ENCODE data around the gene DTWD2. TPM values are rescaled to one million over a fixed set of nuclear protein-coding genes. Genes with fewer than 3 reads are reported as not detected.

DTWD2 gene
- total and polyA plus RNA-seq, 2 experiments from 2014 or later, result 4.1 to 15.4 TPM

- TF ChIP-seq ZNF331 (CRISPR knock-in tag; IDR thresholded peaks at IDR 0.05; ENCODE audit: low read depth) (no peak), ZNF114 (CRISPR knock-in tag; IDR thresholded peaks at IDR 0.05) (no peak), JUNB (IDR thresholded peaks at IDR 0.05; ENCODE audit: unreplicated experiment) (no peak), EZH2phosphoT487 (IDR thresholded peaks at IDR 0.05; ENCODE audit: unreplicated experiment) (no peak), EZH2 (IDR thresholded peaks at IDR 0.05; ENCODE audit: low read depth, unreplicated experiment) (no peak)
These were observed 85.5 kb downstream of the DTWD2 start (continued) for GRCh38 chr5:118902656-118903438.

- H3K27ac ChIP-seq (ENCODE audit: low read depth), result no peak overlapping the region
- no peaks in the 10 kb centered on the region for H3K36me3 ChIP-seq (ENCODE audit: insufficient read depth)
- Mint-ChIP-seq H3K9me3 (no peaks in the 10 kb centered on the region), H3K4me3 (no peak overlapping the region), H3K27ac (no peak overlapping the region), H3K27me3 (ENCODE audit: insufficient read depth, low read depth, poor library complexity) (no peaks in the 10 kb centered on the region), H3K4me1 (peaks cover 3% of the 10 kb centered on the region; the same call in 2 of the 3 replicates), H3K36me3 (ENCODE audit: low read depth) (no peaks in the 10 kb centered on the region)
- no peak overlapping the region for H3K4me3 ChIP-seq
- ATAC-seq (no peak), DNase-seq (ENCODE audit: low spot score) (no peak)
- no peaks in the 10 kb centered on the region for H3F3A ChIP-seq (replicated peaks; ENCODE audit: low read depth)
- H3K4me1 ChIP-seq (ENCODE audit: insufficient read depth), result peaks cover 4% of the 10 kb centered on the region; the same call in 1 of the 2 replicates
- TF ChIP-seq CTCF (conservative IDR thresholded peaks at IDR 0.05; ENCODE audit: low read depth in 2 of 2) (no peak), ZNF114 (CRISPR knock-in tag; IDR thresholded peaks at IDR 0.05) (no peak), REST (IDR thresholded peaks at IDR 0.05; ENCODE audit: unreplicated experiment) (no peak), EZH2 (IDR thresholded peaks at IDR 0.05; ENCODE audit: low read depth, unreplicated experiment) (no peak), EZH2phosphoT487 (IDR thresholded peaks at IDR 0.05; ENCODE audit: unreplicated experiment) (no peak), JUNB (IDR thresholded peaks at IDR 0.05; ENCODE audit: unreplicated experiment) (no peak)
- H3K4me2 ChIP-seq, result no peak overlapping the region
- no peaks in the 10 kb centered on the region for H3K27me3 ChIP-seq (ENCODE audit: insufficient read depth)
- no peaks in the 10 kb centered on the region for H4K20me1 ChIP-seq (replicated peaks; ENCODE audit: insufficient read depth)
- H3K79me2 ChIP-seq (replicated peaks; ENCODE audit: insufficient read depth), result no peaks in the 10 kb centered on the region
- no peak overlapping the region for H2AFZ ChIP-seq
- H3K9me2 ChIP-seq (ENCODE audit: insufficient read depth), result no peaks in the 10 kb centered on the region
These were observed 93.6 kb downstream of the DTWD2 start for GRCh38 chr5:118894709-118895108.
